Uterus (tissue), 2 donors: ENCODE data around the gene HSPA8.

Experiments
- CTCF ChIP-seq, 4 experiments: fragments of 200-600 bp in 2 of 4; fragments of 450-650 bp in 2 of 4; sonication (generic) in 2 of 4; IDR thresholded peaks; one replicate each; pipeline ENCODE4 v1.5.1; 2016 to 2019; ENCODE audit warnings: antibody characterized with exemption in 4 of 4, mild to moderate bottlenecking in 2 of 4, moderate library complexity in 1 of 4
- POLR2A ChIP-seq, 2 donors: fragments of 450-650 bp; IDR thresholded peaks; one replicate each; pipeline ENCODE4 v1.6.1; 2016; ENCODE audit warnings: antibody characterized with exemption in 2 of 2, mild to moderate bottlenecking in 1 of 2, moderate library complexity in 1 of 2

GRCh38 chr11:123110397-123110796 is 48.5 kb upstream of the HSPA8 start:
- TF ChIP-seq POLR2A (IDR thresholded peaks at IDR 0.05) = no peak
- no peak for TF ChIP-seq CTCF (IDR thresholded peaks at IDR 0.05)
